Peyer's patch (tissue), 4 donors: ENCODE measurements around the gene PRLH.

Experiments
- POLR2A ChIP-seq, 2 donors: fragments of 450-650 bp; IDR thresholded peaks; one replicate each; pipeline ENCODE4 v1.5.1; 2017; ENCODE audit warnings: antibody characterized with exemption in 2 of 2, mild to moderate bottlenecking in 2 of 2, moderate library complexity in 2 of 2
- TF ChIP-seq, protein P1 (sequence below), 6 experiments: fragments of 450-650 bp in 4 of 6; fragments of 200-600 bp in 2 of 6; sonication (generic) in 1 of 6; IDR thresholded peaks; one replicate each; pipeline ENCODE4 v1.5.1; 2017 to 2019; ENCODE audit warnings: antibody characterized with exemption in 6 of 6, mild to moderate bottlenecking in 3 of 6, moderate library complexity in 1 of 6

DNA sequence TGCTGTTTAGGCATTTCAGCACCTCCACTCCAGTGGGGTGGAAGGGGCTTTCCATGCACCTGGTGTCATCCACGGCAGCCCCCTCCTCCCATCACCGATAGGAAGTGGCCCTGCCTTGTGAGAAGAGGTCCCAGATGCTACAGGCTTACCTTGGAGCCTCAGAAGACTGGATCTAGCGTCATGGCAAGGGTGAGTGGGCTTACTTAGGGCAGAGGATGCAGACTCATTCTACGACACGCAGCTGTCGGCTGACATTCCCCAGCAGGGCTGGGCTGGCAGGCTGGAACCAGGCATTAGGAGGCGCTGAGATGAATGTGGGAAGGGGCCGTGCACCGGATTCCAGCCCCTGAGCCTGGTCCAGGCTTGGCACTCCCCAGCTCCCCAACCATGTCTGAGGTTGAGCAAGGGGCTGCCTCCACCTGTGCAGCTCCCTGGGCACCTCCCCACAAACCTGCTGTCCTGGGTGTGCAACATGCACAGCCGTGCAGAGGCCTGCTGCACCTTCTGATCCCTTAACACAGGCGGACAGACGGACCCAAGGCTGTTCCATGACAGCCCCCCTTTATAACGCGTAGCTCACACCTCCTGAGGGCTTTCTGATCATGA lies 1.7 kb upstream of the PRLH start:
- TF ChIP-seq POLR2A (IDR thresholded peaks at IDR 0.05), result no peak
- TF ChIP-seq, protein P1, sequence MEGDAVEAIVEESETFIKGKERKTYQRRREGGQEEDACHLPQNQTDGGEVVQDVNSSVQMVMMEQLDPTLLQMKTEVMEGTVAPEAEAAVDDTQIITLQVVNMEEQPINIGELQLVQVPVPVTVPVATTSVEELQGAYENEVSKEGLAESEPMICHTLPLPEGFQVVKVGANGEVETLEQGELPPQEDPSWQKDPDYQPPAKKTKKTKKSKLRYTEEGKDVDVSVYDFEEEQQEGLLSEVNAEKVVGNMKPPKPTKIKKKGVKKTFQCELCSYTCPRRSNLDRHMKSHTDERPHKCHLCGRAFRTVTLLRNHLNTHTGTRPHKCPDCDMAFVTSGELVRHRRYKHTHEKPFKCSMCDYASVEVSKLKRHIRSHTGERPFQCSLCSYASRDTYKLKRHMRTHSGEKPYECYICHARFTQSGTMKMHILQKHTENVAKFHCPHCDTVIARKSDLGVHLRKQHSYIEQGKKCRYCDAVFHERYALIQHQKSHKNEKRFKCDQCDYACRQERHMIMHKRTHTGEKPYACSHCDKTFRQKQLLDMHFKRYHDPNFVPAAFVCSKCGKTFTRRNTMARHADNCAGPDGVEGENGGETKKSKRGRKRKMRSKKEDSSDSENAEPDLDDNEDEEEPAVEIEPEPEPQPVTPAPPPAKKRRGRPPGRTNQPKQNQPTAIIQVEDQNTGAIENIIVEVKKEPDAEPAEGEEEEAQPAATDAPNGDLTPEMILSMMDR (IDR thresholded peaks at IDR 0.05), result no peak
